Caco-2 (cell line): Measurements from ENCODE around the gene MRPL36. TPM values are rescaled to one million over a fixed set of nuclear protein-coding genes. Genes with fewer than 3 reads are reported as not detected.

Experiments
- BruUV-seq: library from RNA; stranded (reverse); fragments of 400-500 nt; replicated peaks from 2 replicates; lab custom pipeline; 2021; lab: Mats Ljungman, UMichigan
- CTCF ChIA-PET: fragments of 300-600 bp; sonication (Branson Sonifier 250); formaldehyde crosslinking; loops from one replicate; lab custom pipeline; 2022; ENCODE audit warnings: antibody characterized with exemption; lab: Charles Lee
- POLR2A ChIA-PET: fragments of 300-600 bp; sonication (Branson Sonifier 250); formaldehyde crosslinking; loops from one replicate; lab custom pipeline; 2022; ENCODE audit warnings: antibody characterized with exemption; lab: Charles Lee
- DNase-seq, 2 experiments: peaks; one replicate each; pipeline versions ENCODE4 v3.0.0 to v3.0.0-alpha.2; 2020 to 2022
- H3K27me3 ChIP-seq: replicated peaks from 2 replicates; pipeline ENCODE4 v1.6.0; 2011; ENCODE audit warnings: low read length; ENCODE audit not compliant: control insufficient read depth, insufficient read depth
- H3K36me3 ChIP-seq: 2 replicates; pipeline ENCODE4 v1.5.1; 2011; ENCODE audit warnings: low read length; ENCODE audit not compliant: control insufficient read depth, insufficient read depth
- H3K4me1 ChIP-seq: fragments of 250-450 bp; sonication (Bioruptor Pico); 2 replicates; pipeline ENCODE4 v1.5.1; 2020; ENCODE audit warnings: mild to moderate bottlenecking
- H3K4me3 ChIP-seq: 2 replicates; pipeline ENCODE4 v1.5.1; 2011; ENCODE audit warnings: low read depth, mild to moderate bottlenecking, control low read depth, low read length
- H3K9me3 ChIP-seq: fragments of 250-450 bp; sonication (Bioruptor Pico); 2 replicates; pipeline ENCODE4 v1.5.1; 2020; ENCODE audit warnings: mild to moderate bottlenecking, moderate library complexity
- H3K27ac Mint-ChIP-seq: one replicate; pipeline ENCODE4 v1.8.0; 2022; ENCODE audit warnings: mixed read lengths; ENCODE audit not compliant: unreplicated experiment
- H3K27me3 Mint-ChIP-seq: one replicate; pipeline ENCODE4 v1.8.0; 2022; ENCODE audit warnings: mixed read lengths; ENCODE audit not compliant: insufficient read depth, unreplicated experiment
- H3K36me3 Mint-ChIP-seq: one replicate; pipeline ENCODE4 v1.8.0; 2022; ENCODE audit warnings: mild to moderate bottlenecking, mixed read lengths; ENCODE audit not compliant: insufficient read depth, unreplicated experiment
- H3K4me1 Mint-ChIP-seq: one replicate; pipeline ENCODE4 v1.8.0; 2022; ENCODE audit warnings: low read depth, mixed read lengths; ENCODE audit not compliant: unreplicated experiment
- H3K4me3 Mint-ChIP-seq: one replicate; pipeline ENCODE4 v1.8.0; 2022; ENCODE audit warnings: mild to moderate bottlenecking, moderate library complexity, mixed read lengths; ENCODE audit not compliant: unreplicated experiment
- H3K9me3 Mint-ChIP-seq: one replicate; pipeline ENCODE4 v1.8.0; 2022; ENCODE audit warnings: mixed read lengths; ENCODE audit not compliant: unreplicated experiment
- intact Hi-C: fragments of 100-400 bp; cut with micrococcal nuclease; formaldehyde crosslinking; loops from one replicate; pipeline ENCODE4 v1.10.0; 2022; ENCODE audit not compliant: unreplicated experiment
- total RNA-seq: library from RNA; stranded (reverse); gene quantifications from 2 replicates; pipeline ENCODE4 v1.2.3, GENCODE V29; 2022
- TF ChIP-seq, protein P1 (sequence below), 2 experiments: fragments of 200-600 bp in 1 of 2; IDR thresholded peaks; 1 replicate in 1 of 2; 2 replicates in 1 of 2; pipeline versions ENCODE4 v1.5.1 to v1.8.0; 2011 to 2022; ENCODE audit warnings: antibody characterized with exemption in 1 of 2, control low read depth in 1 of 2, inconsistent platforms in 1 of 2, low read depth in 1 of 2, low read length in 1 of 2, mild to moderate bottlenecking in 1 of 2, moderate library complexity in 1 of 2; ENCODE audit not compliant: insufficient read depth in 1 of 2, severe bottlenecking in 1 of 2, unreplicated experiment in 1 of 2

Gene MRPL36
- total RNA-seq, 1 experiment from 2014 or later: 65.9 TPM

- Mint-ChIP-seq H3K27ac (no peak overlapping the region), H3K4me1 (no peaks in the 10 kb centered on the region), H3K4me3 (no peak overlapping the region), H3K27me3 (peaks cover 14% of the 10 kb centered on the region), H3K36me3 (no peaks in the 10 kb centered on the region), H3K9me3 (no peaks in the 10 kb centered on the region)
- TF ChIP-seq, protein P1, sequence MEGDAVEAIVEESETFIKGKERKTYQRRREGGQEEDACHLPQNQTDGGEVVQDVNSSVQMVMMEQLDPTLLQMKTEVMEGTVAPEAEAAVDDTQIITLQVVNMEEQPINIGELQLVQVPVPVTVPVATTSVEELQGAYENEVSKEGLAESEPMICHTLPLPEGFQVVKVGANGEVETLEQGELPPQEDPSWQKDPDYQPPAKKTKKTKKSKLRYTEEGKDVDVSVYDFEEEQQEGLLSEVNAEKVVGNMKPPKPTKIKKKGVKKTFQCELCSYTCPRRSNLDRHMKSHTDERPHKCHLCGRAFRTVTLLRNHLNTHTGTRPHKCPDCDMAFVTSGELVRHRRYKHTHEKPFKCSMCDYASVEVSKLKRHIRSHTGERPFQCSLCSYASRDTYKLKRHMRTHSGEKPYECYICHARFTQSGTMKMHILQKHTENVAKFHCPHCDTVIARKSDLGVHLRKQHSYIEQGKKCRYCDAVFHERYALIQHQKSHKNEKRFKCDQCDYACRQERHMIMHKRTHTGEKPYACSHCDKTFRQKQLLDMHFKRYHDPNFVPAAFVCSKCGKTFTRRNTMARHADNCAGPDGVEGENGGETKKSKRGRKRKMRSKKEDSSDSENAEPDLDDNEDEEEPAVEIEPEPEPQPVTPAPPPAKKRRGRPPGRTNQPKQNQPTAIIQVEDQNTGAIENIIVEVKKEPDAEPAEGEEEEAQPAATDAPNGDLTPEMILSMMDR (IDR thresholded peaks at IDR 0.05; ENCODE audit: insufficient read depth in 1 of 2, low read depth in 1 of 2, low read length in 1 of 2, severe bottlenecking in 1 of 2, unreplicated experiment in 1 of 2): no peak
- Histone ChIP-seq H3K4me3 (no peak overlapping the region), H3K4me1 (no peaks in the 10 kb centered on the region), H3K27me3 (no peaks in the 10 kb centered on the region; the same call in 1 of the 2 replicates), H3K36me3 (no peaks in the 10 kb centered on the region), H3K9me3 (no peaks in the 10 kb centered on the region)
- no TSS peak for BruUV-seq
- no peak for DNase-seq
- intact Hi-C loops: loop anchor here (10.0 kb wide), 1 partner anchor 249 kb away; no protein-coding TSS in a partner anchor
- ChIA-PET CTCF (no interaction called here), POLR2A (no interaction called here)
Measured at GRCh38 chr5:1765880-1766235, 33.8 kb downstream of the MRPL36 start.

DNA sequence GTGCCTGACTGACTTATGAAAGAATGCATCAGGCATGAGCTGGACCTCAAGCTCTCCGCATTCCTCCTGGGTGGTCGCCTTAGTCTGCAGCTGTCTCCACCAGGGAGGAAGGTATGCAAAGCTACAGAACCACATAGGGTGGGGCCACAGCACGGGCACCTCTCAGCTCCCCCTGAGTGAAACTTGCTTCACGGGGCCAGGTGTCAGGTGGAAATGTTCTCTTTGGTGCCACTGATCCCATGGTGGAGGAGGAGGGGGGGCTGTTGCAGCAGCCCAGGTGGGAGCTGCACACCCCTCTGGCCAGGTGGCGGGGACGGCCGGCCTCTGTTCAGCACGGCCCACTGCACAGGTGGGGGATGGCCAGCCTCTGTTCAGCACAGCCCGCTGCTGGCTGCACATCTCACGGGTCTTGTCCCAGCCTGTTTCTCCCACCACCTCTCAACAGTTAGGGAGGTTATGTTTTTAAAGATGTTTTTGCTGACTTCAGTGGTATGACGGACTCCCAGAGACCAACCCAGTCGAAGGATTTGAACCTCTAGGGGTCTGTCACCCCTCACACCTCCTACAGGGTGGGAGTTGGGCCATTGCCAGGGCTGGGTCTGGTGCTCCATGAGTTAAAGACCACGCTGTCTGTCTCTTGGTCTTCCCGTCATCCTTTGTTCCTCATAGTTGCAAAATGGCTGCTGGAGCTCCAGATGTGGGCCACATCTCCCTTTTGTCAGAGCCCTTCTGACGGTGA is 34.3 kb downstream of the MRPL36 start:
- Histone ChIP-seq H3K9me3 (no peaks in the 10 kb centered on the region), H3K36me3 (no peaks in the 10 kb centered on the region), H3K4me1 (no peaks in the 10 kb centered on the region), H3K27me3 (no peaks in the 10 kb centered on the region; the same call in 1 of the 2 replicates), H3K4me3 (no peak overlapping the region)
- DNase-seq: peak in 1 of 2 experiments; percentile 21
- H3K4me1 Mint-ChIP-seq: no peaks in the 10 kb centered on the region
- H3K36me3 Mint-ChIP-seq: no peaks in the 10 kb centered on the region
- intact Hi-C loops: loop anchor here (10.0 kb wide), 1 partner anchor 249 kb away; no protein-coding TSS in a partner anchor
- BruUV-seq: no TSS peak
- TF ChIP-seq, protein P1 (IDR thresholded peaks at IDR 0.05; ENCODE audit: insufficient read depth in 1 of 2, low read depth in 1 of 2, low read length in 1 of 2, severe bottlenecking in 1 of 2, unreplicated experiment in 1 of 2): no peak
- peaks cover 11% of the 10 kb centered on the region for H3K27me3 Mint-ChIP-seq
- ChIA-PET CTCF (no interaction called here), POLR2A (no interaction called here)
- H3K27ac Mint-ChIP-seq: no peak overlapping the region
- H3K4me3 Mint-ChIP-seq: no peak overlapping the region
- H3K9me3 Mint-ChIP-seq: no peaks in the 10 kb centered on the region

GRCh38 chr5:1764606-1764960 is 35.1 kb downstream of the MRPL36 start:
- intact Hi-C loops: loop anchor here (10.0 kb wide), 1 partner anchor 250 kb away; no protein-coding TSS in a partner anchor
- no peaks in the 10 kb centered on the region for H3K9me3 Mint-ChIP-seq
- no TSS peak for BruUV-seq

More at GRCh38 chr5:1764606-1764960, 35.1 kb downstream of the MRPL36 start:
- H3K36me3 Mint-ChIP-seq: no peaks in the 10 kb centered on the region
- H3K27ac Mint-ChIP-seq: no peak overlapping the region
- TF ChIP-seq, protein P1 (IDR thresholded peaks at IDR 0.05; ENCODE audit: insufficient read depth in 1 of 2, low read depth in 1 of 2, low read length in 1 of 2, severe bottlenecking in 1 of 2, unreplicated experiment in 1 of 2): no peak
- CTCF ChIA-PET: no interaction called here
- H3K36me3 ChIP-seq: no peaks in the 10 kb centered on the region
- H3K27me3 Mint-ChIP-seq: peaks cover 11% of the 10 kb centered on the region
- H3K4me1 Mint-ChIP-seq: no peaks in the 10 kb centered on the region
- H3K27me3 ChIP-seq: no peaks in the 10 kb centered on the region; the same call in 1 of the 2 replicates
- H3K4me3 Mint-ChIP-seq: no peak overlapping the region
- POLR2A ChIA-PET: no interaction called here
- H3K4me1 ChIP-seq: no peaks in the 10 kb centered on the region
- no peak overlapping the region for H3K4me3 ChIP-seq
- no peaks in the 10 kb centered on the region for H3K9me3 ChIP-seq
- no peak for DNase-seq
